ENCODE data around the gene KLK11.

KLK11 gene

DNA sequence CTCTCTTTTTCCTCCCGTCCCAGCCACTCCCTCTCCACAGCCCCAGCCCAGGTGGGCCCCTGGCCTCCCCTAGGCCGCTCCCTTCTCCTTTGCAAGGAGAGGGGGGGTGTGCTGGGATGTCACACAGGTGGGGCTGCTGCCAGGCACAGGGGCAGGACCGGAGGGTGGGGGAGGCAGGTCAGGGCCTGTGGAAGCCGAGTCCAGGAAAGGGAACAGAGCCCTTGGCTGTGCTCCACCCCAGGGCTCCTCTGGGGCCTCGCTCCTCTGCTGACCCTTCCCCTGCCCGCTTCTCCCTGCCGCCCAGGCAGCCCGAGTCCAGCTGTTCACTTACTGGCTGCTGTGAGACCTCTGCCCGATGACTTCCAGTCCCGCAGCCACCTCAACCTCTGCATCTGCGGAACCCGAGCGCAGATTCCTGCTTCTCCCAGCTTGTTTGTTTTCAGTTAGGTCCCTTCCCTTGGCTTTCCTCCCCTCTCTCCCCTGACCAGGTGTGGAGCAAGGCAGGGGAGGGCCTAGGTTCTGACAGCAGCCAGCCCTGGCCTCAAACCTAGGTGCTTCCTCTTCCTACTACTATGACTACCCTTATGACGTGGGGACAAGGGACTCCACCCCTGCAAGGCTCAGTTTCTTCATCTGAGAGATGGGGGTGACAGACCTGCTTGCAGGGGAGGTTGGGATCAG is 850 bp upstream of the KLK11 start:
- no peak for DNase-seq

DNA sequence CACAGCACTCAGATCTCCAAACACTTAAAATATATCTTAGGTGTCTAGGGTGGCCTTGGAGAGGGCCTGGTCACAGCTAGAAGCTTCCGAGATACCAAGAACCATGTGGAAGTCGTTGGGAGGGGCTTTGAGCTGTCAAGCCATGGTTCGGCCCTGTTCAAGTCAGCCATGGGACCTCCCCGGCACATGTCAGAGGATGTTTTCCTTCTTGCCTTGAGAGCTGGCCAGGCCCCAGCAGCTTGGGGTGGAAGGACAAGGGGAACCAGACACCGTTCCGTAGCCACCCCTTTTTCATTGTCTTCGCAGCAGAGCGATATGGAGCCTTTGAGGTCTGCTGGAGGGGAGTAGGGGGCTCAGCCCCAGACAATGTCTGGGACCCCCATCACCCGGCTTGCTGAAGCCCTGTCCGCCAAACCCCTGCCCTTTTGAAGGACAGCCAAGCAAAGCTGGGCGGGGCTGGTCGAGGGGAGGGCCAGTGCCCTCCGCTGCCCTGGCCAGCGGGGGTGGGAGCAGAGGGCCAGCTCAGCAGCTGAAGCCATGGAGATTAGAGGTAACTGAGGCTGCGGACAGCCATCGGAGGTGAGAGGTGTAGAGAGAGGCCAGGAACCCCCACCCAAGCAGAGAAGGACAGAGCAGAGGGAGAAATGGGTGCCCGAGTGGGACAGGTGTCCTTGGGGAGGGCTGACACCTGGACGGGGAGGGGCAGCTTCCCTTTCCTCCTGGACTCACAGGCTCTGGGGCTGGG is 435 bp downstream of the KLK11 start:
- no peak for DNase-seq

DNA sequence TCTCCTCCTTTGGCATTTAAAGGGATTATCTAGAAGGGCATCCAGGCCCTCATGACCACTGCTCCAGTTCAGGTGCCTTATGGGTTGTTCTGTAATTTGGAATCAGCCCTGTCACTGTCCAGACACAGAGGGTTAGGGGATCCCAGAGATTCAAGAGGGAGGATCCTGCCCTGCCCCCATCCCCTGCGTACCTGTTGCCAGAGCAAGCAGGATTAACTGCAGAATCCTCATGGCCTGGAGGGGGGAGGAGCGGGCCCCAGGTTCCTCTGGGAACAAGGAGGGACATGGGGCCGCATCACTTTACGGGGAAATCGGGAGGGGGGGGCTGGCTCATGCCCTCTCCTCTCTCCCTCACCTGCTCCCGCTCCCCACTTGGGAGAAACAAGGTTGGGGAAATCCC is 1.0 kb downstream of the KLK11 start:
- DNase-seq: no peak

DNA sequence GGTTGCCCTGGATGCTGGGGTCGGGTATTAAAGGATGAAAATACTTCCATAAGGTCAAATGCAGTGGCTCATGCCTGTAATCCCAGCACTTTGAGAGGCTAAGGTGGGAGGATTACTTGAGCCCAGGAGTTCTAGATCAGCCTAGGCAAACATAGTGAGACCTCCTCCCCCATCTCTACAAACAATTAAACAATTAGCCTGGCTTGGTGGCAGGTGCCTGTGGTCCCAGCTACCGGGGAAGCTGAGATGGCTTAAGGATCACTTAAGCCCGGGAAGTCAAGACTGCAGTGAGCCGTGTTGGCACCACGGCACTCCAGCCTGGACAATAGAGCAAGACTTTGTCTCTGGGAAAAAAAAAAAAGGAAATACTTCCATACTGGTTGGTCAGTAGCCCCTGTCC is 1.5 kb downstream of the KLK11 start:
- no peak for DNase-seq

DNA sequence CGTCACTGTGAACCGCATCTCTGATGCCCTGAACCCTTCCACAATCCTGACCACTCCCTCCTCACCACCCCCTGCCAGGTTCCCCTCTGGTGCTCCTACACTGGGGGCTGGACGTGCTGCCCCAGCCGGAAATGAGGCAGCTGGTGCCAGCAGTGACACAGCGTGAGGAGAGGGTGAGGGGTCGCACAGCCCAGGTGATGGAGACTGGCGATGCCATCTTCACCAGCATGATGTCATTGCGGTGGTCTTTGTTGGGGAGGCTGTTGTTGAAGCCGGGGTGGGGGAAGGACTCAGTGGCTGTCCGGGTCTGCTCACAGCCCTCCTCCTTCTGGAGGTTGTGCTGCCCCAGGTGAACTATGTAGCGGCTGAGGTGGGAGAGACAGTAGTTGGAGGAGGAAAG is 2.5 kb downstream of the KLK11 start:
- DNase-seq: no peak

DNA sequence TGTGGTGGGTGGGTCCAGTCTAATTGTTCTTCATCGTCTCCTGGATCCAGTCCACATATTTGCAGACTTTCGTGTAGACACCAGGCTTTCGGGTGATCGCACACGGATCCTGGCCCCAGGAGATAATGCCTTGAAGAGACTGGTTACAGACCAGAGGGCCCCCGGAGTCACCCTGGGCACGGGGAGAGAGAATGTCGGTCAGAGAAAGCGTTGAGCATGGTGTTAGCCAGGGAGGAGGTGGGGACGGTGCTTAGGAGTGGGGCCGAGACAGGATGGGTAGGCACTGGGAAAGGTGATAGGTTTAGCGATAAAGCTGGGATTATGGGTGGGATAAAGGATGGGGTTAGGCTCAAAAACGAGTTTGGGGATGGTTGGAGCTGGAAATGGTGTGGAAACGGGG is 3.9 kb downstream of the KLK11 start:
- DNase-seq: no peak

DNA sequence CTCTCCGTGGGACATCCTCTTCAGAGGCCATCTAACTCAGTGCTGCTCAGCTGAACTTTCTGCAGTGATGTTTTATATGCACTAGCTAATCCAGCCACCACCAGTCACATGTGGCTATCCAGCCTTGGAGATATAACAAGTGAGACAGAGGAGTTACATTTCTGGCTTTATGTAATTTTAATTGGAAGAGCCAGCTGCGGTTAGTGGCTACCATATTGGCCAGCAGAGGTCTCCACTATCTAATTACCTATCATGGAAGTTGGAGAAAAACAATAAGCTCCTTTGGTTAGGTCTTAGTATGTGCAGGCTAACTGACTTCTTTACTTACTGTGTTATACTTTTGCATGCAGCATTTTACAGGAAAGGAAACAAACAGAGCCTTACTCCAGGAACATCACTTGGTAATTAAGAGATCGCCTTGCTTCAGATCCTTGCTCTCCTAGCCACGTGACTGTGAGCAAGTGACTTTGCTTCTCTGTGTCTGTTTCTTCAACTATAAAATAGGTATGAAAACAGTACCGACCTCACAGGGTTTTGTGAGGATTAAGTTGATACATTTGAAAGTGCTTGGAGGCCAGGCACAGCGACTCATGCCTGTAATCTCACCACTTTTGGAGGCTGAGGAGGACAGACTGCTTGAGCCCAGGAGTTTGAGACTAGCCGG is 5.3 kb downstream of the KLK11 start:
- peak; percentile 28 for DNase-seq

DNA sequence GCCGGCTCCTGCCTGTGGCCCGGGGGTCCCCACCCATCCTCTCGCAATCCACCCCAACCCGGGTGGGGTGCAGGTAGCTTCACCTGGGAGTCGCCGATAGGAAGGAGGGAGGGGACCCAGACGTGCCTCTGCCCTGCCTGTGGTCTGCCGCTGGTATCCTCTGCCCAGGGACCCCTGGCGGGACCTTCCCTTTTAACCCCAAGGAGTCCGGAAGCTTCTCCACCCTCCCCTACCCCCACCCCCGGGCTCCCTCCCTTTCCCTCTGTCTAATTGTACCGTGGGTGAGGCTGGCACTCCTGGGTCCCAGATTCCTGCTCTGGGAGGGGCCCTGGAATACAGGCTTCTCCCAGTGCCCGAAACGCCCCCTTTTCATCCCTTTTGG is 6.9 kb downstream of the KLK11 start, which contains the start of gene KLK10:
TSS of gene KLK10 (minus strand) at position 166 of the 382 bp plus-strand sequence. CDS start 579 bp downstream, outside the sequence.
- no peak for DNase-seq

DNA sequence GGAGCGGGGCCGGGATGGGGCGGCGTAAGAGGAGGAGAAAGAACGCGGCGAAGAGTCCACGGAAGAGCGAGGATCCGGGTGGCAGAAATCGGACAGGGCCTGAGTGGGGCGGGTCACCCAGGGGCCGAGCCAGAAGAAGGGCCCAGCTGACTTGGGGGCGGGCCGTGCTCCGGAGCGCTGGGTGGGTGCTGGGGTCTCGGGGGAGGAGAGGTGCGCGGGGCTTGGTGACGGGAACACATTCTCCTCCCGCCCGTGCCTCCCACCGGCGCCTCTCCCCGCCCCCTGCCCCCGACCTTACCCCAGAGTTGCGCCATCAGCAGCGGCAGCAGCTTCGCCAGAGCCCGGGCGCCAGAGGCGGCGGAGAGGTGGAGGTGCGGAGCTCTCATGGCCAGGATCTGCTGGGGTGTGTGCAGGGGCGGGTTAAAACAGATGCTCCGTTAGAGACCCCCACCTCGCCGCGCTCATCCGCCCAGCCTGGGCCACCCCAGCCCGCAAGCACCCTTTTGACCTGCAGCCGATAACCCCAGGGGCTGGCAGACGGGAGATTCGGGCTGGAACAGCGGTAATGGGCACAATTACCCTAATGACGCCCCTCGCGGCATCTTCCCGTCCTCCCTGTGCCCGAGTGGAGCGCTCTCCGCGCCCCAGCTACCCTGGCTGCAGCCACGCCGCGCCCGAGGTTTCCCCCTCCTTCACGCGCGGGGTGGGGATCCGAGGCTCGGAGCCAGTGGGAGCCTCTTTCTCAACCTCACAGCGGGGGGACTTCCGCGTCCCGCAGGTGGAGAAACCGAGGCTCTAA is 7.5 kb downstream of the KLK11 start:
- DNase-seq: no peak

DNA sequence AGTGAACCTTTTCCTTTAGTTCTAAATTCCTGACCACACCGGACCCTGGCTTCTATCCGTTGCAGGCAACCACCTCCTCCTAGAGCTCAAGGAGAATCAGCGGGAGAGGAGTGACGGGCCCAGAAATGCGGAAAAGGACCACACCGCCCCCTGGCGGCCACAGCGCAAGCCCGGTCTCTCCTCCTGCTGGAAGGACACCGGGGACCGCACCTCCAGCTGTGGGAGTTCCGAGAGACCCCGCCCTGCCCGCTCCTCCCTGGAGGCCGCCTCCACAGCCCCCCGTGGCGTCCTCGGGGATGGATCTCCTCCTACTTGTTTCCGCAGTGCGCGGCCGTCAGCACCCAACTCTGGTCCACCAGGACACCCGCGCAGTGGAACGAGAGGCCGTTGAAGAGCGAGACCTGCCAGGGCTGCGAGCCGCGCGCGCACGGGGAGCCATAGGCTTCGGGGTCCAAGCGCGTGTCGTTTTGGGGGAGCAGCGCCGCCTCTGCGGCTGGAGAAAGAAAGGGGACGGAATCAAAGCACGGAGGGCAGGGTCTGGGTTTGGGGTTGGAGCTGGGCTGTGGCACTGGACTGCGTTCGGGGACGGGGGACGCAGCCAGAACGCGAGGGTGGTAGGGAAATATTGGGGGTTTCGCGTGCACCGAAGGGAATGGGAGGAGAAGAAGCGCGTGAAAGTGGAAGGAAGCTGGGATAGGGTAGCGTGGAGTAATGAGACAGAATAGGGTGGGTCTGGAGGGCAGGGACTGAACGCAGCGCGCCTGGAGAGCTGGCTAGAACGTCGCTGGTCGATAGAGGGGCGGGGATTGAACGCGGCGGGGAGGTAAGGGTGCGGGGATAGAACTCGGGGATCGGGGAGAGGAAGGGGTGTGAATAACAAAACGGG is 9.4 kb downstream of the KLK11 start:
- peak; percentile 17 for DNase-seq

DNA sequence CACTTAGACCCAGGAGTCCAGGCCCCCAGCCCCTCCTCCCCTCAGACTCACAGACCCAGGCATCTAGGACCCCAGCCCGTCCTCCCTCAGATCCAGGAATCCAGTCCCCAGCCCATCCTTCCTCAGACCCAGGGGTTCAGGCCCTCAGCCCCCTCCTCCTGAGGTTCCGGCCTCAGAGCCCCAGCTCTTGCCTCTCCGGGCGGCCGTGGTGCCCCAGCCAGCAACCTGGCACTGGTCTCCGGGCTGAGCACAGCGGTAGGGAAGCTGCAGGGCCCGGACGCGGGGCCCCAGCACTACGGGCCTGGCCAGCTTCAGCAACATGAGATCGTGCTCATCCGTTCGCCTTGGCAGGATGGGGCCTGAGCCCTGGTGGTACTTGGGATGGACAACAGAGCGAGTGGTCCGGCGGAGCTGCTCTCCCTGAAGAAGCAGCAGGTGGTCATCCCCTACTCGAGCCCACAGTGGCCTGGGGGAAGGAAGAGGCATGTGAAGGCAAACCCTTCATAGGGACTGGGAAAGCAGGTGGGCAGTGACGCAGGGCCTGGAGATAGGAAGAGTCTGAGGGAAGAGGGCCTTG is 10.6 kb downstream of the KLK11 start:
- DNase-seq: no peak

DNA sequence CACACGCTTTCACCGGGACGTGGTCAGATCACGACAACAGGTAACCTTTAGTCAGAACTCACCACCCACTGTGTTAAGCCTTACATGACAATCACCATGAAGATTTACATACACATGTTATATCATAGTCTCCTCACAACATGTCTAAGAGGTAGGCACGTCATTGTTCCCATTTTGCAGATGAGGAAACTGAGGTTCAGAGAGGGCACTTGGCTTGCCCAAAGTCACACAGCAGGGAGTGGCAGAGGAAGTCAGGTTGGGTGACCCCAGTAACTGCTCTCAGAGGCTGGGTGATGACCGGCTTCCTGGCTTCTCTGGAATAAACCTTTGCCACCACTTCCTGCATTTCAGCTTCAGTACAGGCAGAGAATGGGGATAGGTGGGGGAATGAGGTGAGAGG is 12.2 kb downstream of the KLK11 start:
- DNase-seq: no peak

DNA sequence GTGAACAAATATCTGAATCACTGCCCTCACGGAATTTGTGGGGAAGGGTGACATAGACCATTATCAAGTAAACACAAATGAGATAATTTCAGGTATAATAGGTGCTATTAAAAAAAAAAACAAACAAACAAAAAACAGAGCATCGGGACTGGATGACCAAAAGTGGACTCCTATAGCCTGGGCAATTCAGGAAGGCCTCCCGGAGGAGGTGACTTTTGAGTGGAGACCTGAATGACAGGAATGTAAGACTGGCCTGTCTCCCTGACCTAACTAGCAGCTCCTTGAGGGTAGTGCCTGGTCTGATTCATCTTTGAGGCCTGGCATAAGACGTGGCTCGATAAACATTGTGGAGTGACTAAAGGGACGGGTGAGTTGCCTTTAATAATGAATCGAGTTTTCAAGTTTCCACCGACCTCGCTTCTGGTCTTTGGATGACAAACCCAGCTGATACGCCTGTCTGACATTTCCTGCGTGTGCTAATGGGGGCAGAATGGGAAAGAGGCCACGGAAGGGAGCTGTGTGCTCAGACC is 13.7 kb downstream of the KLK11 start:
- DNase-seq: no peak

DNA sequence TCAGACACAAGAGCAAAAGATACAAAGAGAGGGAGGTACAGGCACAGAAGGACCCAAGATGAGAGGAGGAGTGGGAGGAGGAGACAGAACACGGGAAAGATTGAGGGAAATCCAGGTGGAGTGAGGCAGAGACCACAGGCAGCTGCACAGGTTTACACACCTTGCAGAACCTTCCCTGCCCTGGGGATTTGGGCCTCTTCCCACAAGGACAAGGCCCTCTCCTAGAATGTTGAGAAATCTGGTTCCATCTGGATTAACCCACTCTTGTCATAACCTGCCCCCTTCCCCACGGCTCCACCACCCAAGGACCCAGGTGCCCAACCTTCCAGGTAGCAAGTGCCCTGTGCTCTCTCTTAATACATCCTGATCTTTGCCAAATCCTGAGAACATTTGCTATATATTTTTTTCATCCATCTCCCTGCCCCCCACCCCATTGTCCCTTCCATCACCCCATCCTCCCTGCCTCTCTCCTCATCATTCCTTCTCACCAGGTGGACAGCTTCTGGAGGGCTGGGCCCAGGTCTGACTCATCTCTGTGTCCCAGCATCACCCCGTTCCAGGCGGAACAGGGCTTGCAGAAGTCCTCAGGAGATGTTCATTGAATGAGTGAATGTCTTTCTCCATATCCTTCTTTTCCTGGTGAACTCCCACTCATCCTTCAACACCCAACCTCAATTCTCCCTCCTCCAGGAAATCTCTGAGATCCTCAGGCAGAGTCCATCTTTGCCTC is 16.2 kb downstream of the KLK11 start:
- no peak for DNase-seq

DNA sequence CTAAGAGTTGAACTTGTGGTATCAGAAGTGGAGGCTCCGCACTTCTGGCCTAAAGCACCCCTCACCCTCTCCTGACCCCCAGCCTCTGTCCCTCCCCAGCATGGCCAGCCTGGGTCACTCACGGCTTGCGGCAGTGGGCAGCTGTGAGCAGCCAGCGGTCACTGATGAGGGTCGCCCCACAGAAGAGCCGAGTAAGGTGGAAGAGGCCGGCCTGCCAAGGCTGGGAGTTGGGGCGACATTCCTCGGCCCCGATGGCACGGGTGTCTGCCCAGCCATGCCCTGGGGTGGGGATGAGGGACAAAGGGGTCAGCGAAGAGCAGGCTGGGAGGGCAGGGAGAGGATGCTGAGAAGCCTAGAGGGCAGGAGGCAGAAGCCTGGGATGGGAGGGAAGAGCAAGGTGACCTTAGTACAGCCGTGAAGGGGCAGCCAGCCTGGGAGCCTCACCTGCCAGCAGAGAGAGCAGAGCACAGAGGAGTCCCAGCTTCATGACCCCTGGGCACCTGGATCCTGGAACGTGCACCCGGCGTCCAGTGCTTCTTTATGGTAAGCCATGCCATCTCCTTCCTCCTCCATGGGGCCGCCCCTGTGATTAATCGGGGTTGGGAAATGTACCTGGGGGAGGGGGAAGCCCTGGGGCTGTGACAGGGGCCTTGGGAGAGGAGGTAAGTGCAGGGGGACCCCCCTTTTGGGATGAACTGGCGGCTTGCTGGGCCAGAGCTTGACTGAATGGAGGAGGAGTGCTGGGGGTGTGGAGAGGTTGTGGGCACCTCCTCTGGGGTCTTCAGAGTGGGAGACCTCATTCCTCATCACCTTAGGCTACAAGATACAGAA is 17.1 kb downstream of the KLK11 start:
- no peak for DNase-seq

DNA sequence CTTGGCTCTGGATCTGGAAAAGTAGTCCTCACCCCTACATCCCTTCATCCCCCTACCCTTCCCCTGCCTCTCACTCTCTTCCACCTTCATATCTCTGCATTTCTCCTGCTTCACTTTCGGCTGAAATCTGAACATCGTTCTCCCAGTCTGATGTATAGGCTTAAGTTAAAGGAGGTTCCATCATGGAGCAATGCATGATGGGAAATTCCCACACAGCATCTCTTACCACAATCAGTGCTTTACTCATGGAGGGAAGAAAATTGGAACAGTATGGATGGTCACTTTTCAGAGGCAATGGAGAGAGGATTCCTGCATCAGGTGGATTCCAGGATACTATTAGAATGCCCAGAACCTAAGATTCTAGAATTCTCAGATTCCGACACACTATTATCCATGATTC is 18.9 kb downstream of the KLK11 start:
- no peak for DNase-seq

DNA sequence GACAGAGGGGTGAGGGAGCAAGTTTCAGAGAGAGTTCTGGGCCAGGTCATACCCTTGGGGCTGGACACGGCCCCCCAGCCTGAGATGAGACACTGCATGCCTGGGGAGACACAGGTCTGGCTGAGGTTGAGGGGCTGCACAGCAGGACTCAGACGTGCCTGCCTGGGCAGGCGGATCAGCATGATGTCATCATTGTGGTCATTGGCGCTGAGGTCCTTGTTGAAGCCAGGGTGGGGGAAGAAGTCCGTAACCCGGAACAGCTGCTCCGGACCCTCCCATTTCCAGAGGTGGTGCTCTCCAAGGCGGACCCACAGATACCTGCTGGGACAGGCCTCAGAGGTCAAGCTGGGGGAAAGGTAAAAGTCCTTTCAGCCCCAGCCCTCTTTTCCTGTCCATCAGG is 20.0 kb downstream of the KLK11 start:
- DNase-seq: no peak

DNA sequence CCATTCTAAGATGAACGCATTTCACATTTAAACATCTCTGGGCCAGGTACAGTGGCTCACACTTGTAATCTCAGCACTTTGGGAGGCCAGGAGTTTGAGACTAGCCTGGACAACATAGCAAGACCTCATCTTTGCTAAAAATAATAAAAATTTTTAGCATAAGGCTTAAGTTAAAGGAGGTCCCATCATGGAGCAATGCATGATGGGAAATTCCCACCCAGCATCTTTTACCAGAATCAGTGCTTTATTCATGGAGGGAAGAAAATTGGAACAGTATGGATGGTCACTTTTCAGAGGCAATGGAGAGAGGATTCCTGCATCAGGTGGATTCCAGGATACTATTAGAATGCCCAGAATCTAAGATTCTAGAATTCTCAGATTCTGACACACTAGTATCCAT is 21.2 kb downstream of the KLK11 start:
- DNase-seq: no peak

DNA sequence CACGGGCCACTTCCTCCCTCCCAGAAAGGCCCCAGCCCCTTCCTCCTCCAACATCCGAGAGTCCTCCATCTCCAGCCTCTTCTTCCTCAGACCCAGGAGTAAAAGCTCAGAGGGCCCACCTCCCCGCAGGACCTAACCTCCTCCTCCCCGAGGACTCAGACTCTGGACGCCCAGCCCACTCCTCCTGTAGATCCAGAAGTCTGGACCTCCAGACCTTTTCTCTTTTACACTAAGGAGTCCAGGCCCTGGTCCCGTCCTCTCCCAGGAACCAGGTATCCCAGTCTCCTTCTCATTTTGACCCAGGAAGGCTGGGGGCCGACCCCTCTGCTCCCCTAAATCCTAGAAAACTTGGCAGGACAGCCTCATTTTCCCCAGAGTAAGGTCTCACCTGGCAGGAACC is 23.1 kb downstream of the KLK11 start:
- no peak for DNase-seq
